ENCODE results near the gene SPACA1. TPM values are rescaled to one million over a fixed set of nuclear protein-coding genes. Genes with fewer than 3 reads are reported as not detected.
A peak's percentile ranks its signal among the peaks of the same experiment; 100 is the strongest.

SPACA1 gene
- total and polyA plus RNA-seq, 4 donors, result not detected

- Histone ChIP-seq H3K4me1 (ENCODE audit: control insufficient read depth, insufficient read depth, low read length) (no peaks in the 10 kb centered on the region), H3K4me3 (ENCODE audit: low read depth, low read length) (no peak overlapping the region), H3K9me3 (ENCODE audit: control insufficient read depth, insufficient read depth, low read length) (no peaks in the 10 kb centered on the region), H3K36me3 (ENCODE audit: control insufficient read depth, insufficient read depth, low read length) (no peaks in the 10 kb centered on the region), H3K27ac (ENCODE audit: low read depth, low read length) (no peak overlapping the region), H3K27me3 (ENCODE audit: control insufficient read depth, insufficient read depth, low read length) (no peaks in the 10 kb centered on the region)
- WGBS (ENCODE audit: insufficient coverage), result no CpG with 5 or more reads among the region's 2 CpGs
- DNase-seq (ENCODE audit: low read depth in 4 of 6, low spot score in 6 of 6), result peak in 1 of 6 donors; percentile 18
Observed at GRCh38 chr6:88024696-88025095, 22.9 kb upstream of the SPACA1 start.

- Histone ChIP-seq H3K27ac (ENCODE audit: low read depth, low read length) (no peak overlapping the region), H3K9me3 (ENCODE audit: control insufficient read depth, insufficient read depth, low read length) (peaks cover 2% of the 10 kb centered on the region), H3K4me1 (ENCODE audit: control insufficient read depth, insufficient read depth, low read length) (no peaks in the 10 kb centered on the region), H3K27me3 (ENCODE audit: control insufficient read depth, insufficient read depth, low read length) (no peaks in the 10 kb centered on the region), H3K4me3 (ENCODE audit: low read depth, low read length) (no peak overlapping the region), H3K36me3 (ENCODE audit: control insufficient read depth, insufficient read depth, low read length) (no peaks in the 10 kb centered on the region)
- WGBS (ENCODE audit: insufficient coverage), result no CpG with 5 or more reads among the region's 1 CpG
- no peak for DNase-seq (ENCODE audit: low read depth in 4 of 6, low spot score in 6 of 6)
Observed at GRCh38 chr6:88031550-88031949, 16.1 kb upstream of the SPACA1 start.

- Histone ChIP-seq H3K4me1 (ENCODE audit: control insufficient read depth, insufficient read depth, low read length) (no peaks in the 10 kb centered on the region), H3K36me3 (ENCODE audit: control insufficient read depth, insufficient read depth, low read length) (no peaks in the 10 kb centered on the region), H3K27ac (ENCODE audit: low read depth, low read length) (no peak overlapping the region), H3K9me3 (ENCODE audit: control insufficient read depth, insufficient read depth, low read length) (no peaks in the 10 kb centered on the region), H3K27me3 (ENCODE audit: control insufficient read depth, insufficient read depth, low read length) (no peaks in the 10 kb centered on the region), H3K4me3 (ENCODE audit: low read depth, low read length) (no peak overlapping the region)
- no peak for DNase-seq (ENCODE audit: low read depth in 4 of 6, low spot score in 6 of 6)
Observed at GRCh38 chr6:88044530-88044929, 3.1 kb upstream of the SPACA1 start.

- H3K27ac ChIP-seq (ENCODE audit: low read depth, low read length), result no peak overlapping the region
- no peak overlapping the region for H3K4me3 ChIP-seq (ENCODE audit: low read depth, low read length)
- no peaks in the 10 kb centered on the region for H3K9me3 ChIP-seq (ENCODE audit: control insufficient read depth, insufficient read depth, low read length)
- DNase-seq (ENCODE audit: low read depth in 4 of 6, low spot score in 6 of 6), result no peak
- H3K27me3 ChIP-seq (ENCODE audit: control insufficient read depth, insufficient read depth, low read length), result no peaks in the 10 kb centered on the region
- no peaks in the 10 kb centered on the region for H3K4me1 ChIP-seq (ENCODE audit: control insufficient read depth, insufficient read depth, low read length)
- H3K36me3 ChIP-seq (ENCODE audit: control insufficient read depth, insufficient read depth, low read length), result no peaks in the 10 kb centered on the region
- WGBS (ENCODE audit: insufficient coverage), result 60% methylated on average over 1 of the region's 1 CpG
Observed at GRCh38 chr6:88045521-88046136, 2.0 kb upstream of the SPACA1 start.

GRCh38 chr6:88048578-88048977 is 937 bp downstream of the SPACA1 start:
- DNase-seq (ENCODE audit: low read depth in 4 of 6, low spot score in 6 of 6), result no peak
- Histone ChIP-seq H3K27me3 (ENCODE audit: control insufficient read depth, insufficient read depth, low read length) (no peaks in the 10 kb centered on the region), H3K36me3 (ENCODE audit: control insufficient read depth, insufficient read depth, low read length) (no peaks in the 10 kb centered on the region), H3K4me1 (ENCODE audit: control insufficient read depth, insufficient read depth, low read length) (no peaks in the 10 kb centered on the region), H3K9me3 (ENCODE audit: control insufficient read depth, insufficient read depth, low read length) (no peaks in the 10 kb centered on the region), H3K4me3 (ENCODE audit: low read depth, low read length) (no peak overlapping the region), H3K27ac (ENCODE audit: low read depth, low read length) (no peak overlapping the region)
- WGBS (ENCODE audit: insufficient coverage), result 35% methylated on average over 2 of the region's 3 CpGs

GRCh38 chr6:88050140-88050818 is 2.6 kb downstream of the SPACA1 start:
- no peak overlapping the region for H3K27ac ChIP-seq (ENCODE audit: low read depth, low read length)
- no CpG with 5 or more reads among the region's 4 CpGs for WGBS (ENCODE audit: insufficient coverage)
- no peak for DNase-seq (ENCODE audit: low read depth in 4 of 6, low spot score in 6 of 6)
- no peaks in the 10 kb centered on the region for H3K9me3 ChIP-seq (ENCODE audit: control insufficient read depth, insufficient read depth, low read length)
- no peaks in the 10 kb centered on the region for H3K27me3 ChIP-seq (ENCODE audit: control insufficient read depth, insufficient read depth, low read length)
- no peaks in the 10 kb centered on the region for H3K36me3 ChIP-seq (ENCODE audit: control insufficient read depth, insufficient read depth, low read length)
- no peak overlapping the region for H3K4me3 ChIP-seq (ENCODE audit: low read depth, low read length)
- H3K4me1 ChIP-seq (ENCODE audit: control insufficient read depth, insufficient read depth, low read length), result no peaks in the 10 kb centered on the region

- no peaks in the 10 kb centered on the region for H3K36me3 ChIP-seq (ENCODE audit: control insufficient read depth, insufficient read depth, low read length)
- no peak overlapping the region for H3K27ac ChIP-seq (ENCODE audit: low read depth, low read length)
- WGBS (ENCODE audit: insufficient coverage), result no CpG with 5 or more reads among the region's 3 CpGs
- H3K27me3 ChIP-seq (ENCODE audit: control insufficient read depth, insufficient read depth, low read length), result no peaks in the 10 kb centered on the region
- H3K9me3 ChIP-seq (ENCODE audit: control insufficient read depth, insufficient read depth, low read length), result no peaks in the 10 kb centered on the region
- no peak overlapping the region for H3K4me3 ChIP-seq (ENCODE audit: low read depth, low read length)
- no peak for DNase-seq (ENCODE audit: low read depth in 4 of 6, low spot score in 6 of 6)
- H3K4me1 ChIP-seq (ENCODE audit: control insufficient read depth, insufficient read depth, low read length), result no peaks in the 10 kb centered on the region
Observed at GRCh38 chr6:88059191-88059590, 11.6 kb downstream of the SPACA1 start.

- no CpG with 5 or more reads among the region's 1 CpG for WGBS (ENCODE audit: insufficient coverage)
- DNase-seq (ENCODE audit: low read depth in 4 of 6, low spot score in 6 of 6), result no peak
- H3K9me3 ChIP-seq (ENCODE audit: control insufficient read depth, insufficient read depth, low read length), result no peaks in the 10 kb centered on the region
Observed at GRCh38 chr6:88062376-88062775, 14.7 kb downstream of the SPACA1 start.

GRCh38 chr6:88072462-88072861 is 24.8 kb downstream of the SPACA1 start:
- no CpG with 5 or more reads among the region's 1 CpG for WGBS (ENCODE audit: insufficient coverage)
- Histone ChIP-seq H3K9me3 (ENCODE audit: control insufficient read depth, insufficient read depth, low read length) (no peaks in the 10 kb centered on the region), H3K27me3 (ENCODE audit: control insufficient read depth, insufficient read depth, low read length) (no peaks in the 10 kb centered on the region), H3K4me3 (ENCODE audit: low read depth, low read length) (no peak overlapping the region), H3K36me3 (ENCODE audit: control insufficient read depth, insufficient read depth, low read length) (no peaks in the 10 kb centered on the region), H3K4me1 (ENCODE audit: control insufficient read depth, insufficient read depth, low read length) (no peaks in the 10 kb centered on the region), H3K27ac (ENCODE audit: low read depth, low read length) (no peak overlapping the region)
- DNase-seq (ENCODE audit: low read depth in 4 of 6, low spot score in 6 of 6), result no peak

More at GRCh38 chr6:88062376-88062775, 14.7 kb downstream of the SPACA1 start:
- Histone ChIP-seq H3K36me3 (ENCODE audit: control insufficient read depth, insufficient read depth, low read length) (no peaks in the 10 kb centered on the region), H3K4me3 (ENCODE audit: low read depth, low read length) (no peak overlapping the region), H3K27me3 (ENCODE audit: control insufficient read depth, insufficient read depth, low read length) (no peaks in the 10 kb centered on the region), H3K4me1 (ENCODE audit: control insufficient read depth, insufficient read depth, low read length) (no peaks in the 10 kb centered on the region), H3K27ac (ENCODE audit: low read depth, low read length) (no peak overlapping the region)

GRCh38 chr6:88074791-88075190 is 27.1 kb downstream of the SPACA1 start:
- H3K27me3 ChIP-seq (ENCODE audit: control insufficient read depth, insufficient read depth, low read length), result no peaks in the 10 kb centered on the region
- no peaks in the 10 kb centered on the region for H3K9me3 ChIP-seq (ENCODE audit: control insufficient read depth, insufficient read depth, low read length)
- no peaks in the 10 kb centered on the region for H3K4me1 ChIP-seq (ENCODE audit: control insufficient read depth, insufficient read depth, low read length)
- WGBS (ENCODE audit: insufficient coverage), result 83% methylated on average over 1 of the region's 1 CpG
- no peak overlapping the region for H3K4me3 ChIP-seq (ENCODE audit: low read depth, low read length)
- no peaks in the 10 kb centered on the region for H3K36me3 ChIP-seq (ENCODE audit: control insufficient read depth, insufficient read depth, low read length)
- no peak overlapping the region for H3K27ac ChIP-seq (ENCODE audit: low read depth, low read length)
- peak in 1 of 6 donors; percentile 3 for DNase-seq (ENCODE audit: low read depth in 4 of 6, low spot score in 6 of 6)

All from spinal cord (tissue), 10 donors.